Nephron (organoid): Measurements from ENCODE around the gene ZC3H12C.

ENCODE experiments used
- H3K27ac Mint-ChIP-seq, 3 experiments: 2 replicates each; pipeline ENCODE4 v1.8.0; 2020; ENCODE audit warnings: mixed read lengths in 3 of 3, mild to moderate bottlenecking in 2 of 3, moderate library complexity in 1 of 3
- H3K27me3 Mint-ChIP-seq: 2 replicates; pipeline ENCODE4 v1.8.0; 2021; ENCODE audit warnings: low read depth, mild to moderate bottlenecking, moderate library complexity, mixed read lengths
- H3K36me3 Mint-ChIP-seq: 2 replicates; pipeline ENCODE4 v1.8.0; 2020; ENCODE audit warnings: low read depth, mixed read lengths
- H3K4me1 Mint-ChIP-seq: 2 replicates; pipeline ENCODE4 v1.8.0; 2020; ENCODE audit warnings: mixed read lengths
- H3K4me3 Mint-ChIP-seq, 3 experiments: 2 replicates each; pipeline ENCODE4 v1.8.0; 2020; ENCODE audit warnings: mild to moderate bottlenecking in 3 of 3, mixed read lengths in 3 of 3, moderate library complexity in 2 of 3
- H3K9me3 Mint-ChIP-seq: 2 replicates; pipeline ENCODE4 v1.8.0; 2020; ENCODE audit warnings: mixed read lengths
- TF ChIP-seq, protein P1 (sequence below), 3 experiments: fragments of 200-600 bp; sonication (generic); IDR thresholded peaks; one replicate each; pipeline ENCODE4 v1.5.0; 2021; ENCODE audit warnings: antibody characterized with exemption in 3 of 3; ENCODE audit not compliant: unreplicated experiment in 3 of 3

Gene ZC3H12C

DNA sequence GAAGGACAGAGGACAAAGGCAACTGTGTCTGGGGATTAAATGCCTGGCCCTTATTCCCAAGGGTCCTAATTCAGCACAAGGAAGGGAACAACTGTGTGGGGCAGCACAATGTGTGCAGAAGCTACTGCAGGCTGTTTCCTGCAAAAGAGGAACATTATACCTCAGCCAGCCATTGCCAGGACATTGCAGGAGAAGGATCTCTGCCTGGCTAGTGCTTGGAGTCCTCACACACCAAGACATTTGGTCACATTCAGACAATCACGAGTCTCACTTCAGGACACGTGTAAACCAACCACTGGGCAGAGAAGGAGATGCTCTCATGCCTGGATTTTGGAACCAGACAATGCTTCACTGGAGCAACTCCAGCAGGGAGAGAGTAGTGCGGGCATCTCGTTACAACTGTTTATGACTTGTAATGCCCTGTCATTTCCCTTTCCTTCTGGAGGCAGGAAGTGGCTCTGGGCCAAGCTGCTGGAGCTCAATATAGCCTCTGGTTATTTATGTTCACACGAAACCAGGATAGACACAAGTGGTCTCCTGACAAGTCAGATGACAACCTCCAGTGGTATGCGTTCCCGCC lies 23.9 kb upstream of the ZC3H12C start:
- peaks cover 4% of the 10 kb centered on the region for H3K9me3 Mint-ChIP-seq
- no peaks in the 10 kb centered on the region for H3K36me3 Mint-ChIP-seq
- H3K27ac Mint-ChIP-seq, result peak overlapping the region; percentile 35 to 58 (median 54)
- TF ChIP-seq, protein P1, sequence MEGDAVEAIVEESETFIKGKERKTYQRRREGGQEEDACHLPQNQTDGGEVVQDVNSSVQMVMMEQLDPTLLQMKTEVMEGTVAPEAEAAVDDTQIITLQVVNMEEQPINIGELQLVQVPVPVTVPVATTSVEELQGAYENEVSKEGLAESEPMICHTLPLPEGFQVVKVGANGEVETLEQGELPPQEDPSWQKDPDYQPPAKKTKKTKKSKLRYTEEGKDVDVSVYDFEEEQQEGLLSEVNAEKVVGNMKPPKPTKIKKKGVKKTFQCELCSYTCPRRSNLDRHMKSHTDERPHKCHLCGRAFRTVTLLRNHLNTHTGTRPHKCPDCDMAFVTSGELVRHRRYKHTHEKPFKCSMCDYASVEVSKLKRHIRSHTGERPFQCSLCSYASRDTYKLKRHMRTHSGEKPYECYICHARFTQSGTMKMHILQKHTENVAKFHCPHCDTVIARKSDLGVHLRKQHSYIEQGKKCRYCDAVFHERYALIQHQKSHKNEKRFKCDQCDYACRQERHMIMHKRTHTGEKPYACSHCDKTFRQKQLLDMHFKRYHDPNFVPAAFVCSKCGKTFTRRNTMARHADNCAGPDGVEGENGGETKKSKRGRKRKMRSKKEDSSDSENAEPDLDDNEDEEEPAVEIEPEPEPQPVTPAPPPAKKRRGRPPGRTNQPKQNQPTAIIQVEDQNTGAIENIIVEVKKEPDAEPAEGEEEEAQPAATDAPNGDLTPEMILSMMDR (IDR thresholded peaks at IDR 0.05; ENCODE audit: unreplicated experiment in 3 of 3), result no peak
- no peaks in the 10 kb centered on the region for H3K27me3 Mint-ChIP-seq
- H3K4me3 Mint-ChIP-seq, result no peak overlapping the region
- peaks cover 19% of the 10 kb centered on the region for H3K4me1 Mint-ChIP-seq

- Mint-ChIP-seq H3K4me1 (peaks cover 21% of the 10 kb centered on the region), H3K36me3 (no peaks in the 10 kb centered on the region), H3K27ac (peak overlapping the region; percentile 32 to 80 (median 79)), H3K9me3 (no peaks in the 10 kb centered on the region), H3K27me3 (no peaks in the 10 kb centered on the region), H3K4me3 (peak overlapping the region in 1 of 3 experiments; percentile 34)
- TF ChIP-seq, protein P1 (IDR thresholded peaks at IDR 0.05; ENCODE audit: unreplicated experiment in 3 of 3), result no peak
These were observed 23.0 kb upstream of the ZC3H12C start for GRCh38 chr11:110070176-110070575.

GRCh38 chr11:110071197-110071596 lies 22.0 kb upstream of the ZC3H12C start:
- Mint-ChIP-seq H3K4me1 (peaks cover 25% of the 10 kb centered on the region), H3K27me3 (no peaks in the 10 kb centered on the region), H3K9me3 (no peaks in the 10 kb centered on the region), H3K4me3 (no peak overlapping the region), H3K27ac (no peak overlapping the region), H3K36me3 (no peaks in the 10 kb centered on the region)
- TF ChIP-seq, protein P1 (IDR thresholded peaks at IDR 0.05; ENCODE audit: unreplicated experiment in 3 of 3), result no peak

- no peak overlapping the region for H3K27ac Mint-ChIP-seq
- H3K4me3 Mint-ChIP-seq, result no peak overlapping the region
- no peaks in the 10 kb centered on the region for H3K27me3 Mint-ChIP-seq
- no peaks in the 10 kb centered on the region for H3K36me3 Mint-ChIP-seq
- peaks cover 43% of the 10 kb centered on the region for H3K4me1 Mint-ChIP-seq
- TF ChIP-seq, protein P1 (IDR thresholded peaks at IDR 0.05; ENCODE audit: unreplicated experiment in 3 of 3), result no peak
- no peaks in the 10 kb centered on the region for H3K9me3 Mint-ChIP-seq
These were observed 20.3 kb upstream of the ZC3H12C start for GRCh38 chr11:110072930-110073329.

DNA sequence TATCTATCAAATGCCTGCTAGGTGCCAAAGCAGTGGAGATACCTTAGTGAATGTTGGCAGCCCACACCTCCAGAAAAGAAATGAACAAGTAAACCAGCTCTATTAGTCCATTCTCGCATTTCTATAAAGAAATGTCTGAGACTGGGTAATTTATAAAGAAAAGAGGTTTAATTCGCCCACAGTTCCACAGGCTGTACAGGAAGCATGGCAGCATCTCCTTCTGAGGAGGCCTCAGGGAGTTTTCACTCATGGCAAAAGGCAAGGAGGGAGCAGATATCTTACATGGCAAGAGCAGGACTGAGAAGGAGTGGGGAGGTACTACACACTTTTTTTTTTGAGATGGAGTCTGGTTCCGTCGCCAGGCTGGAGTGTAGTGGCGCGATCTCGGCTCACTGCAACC lies 18.7 kb upstream of the ZC3H12C start:
- Mint-ChIP-seq H3K27ac (peak overlapping the region in 1 of 3 experiments; percentile 50), H3K4me1 (peaks cover 37% of the 10 kb centered on the region), H3K36me3 (no peaks in the 10 kb centered on the region), H3K27me3 (no peaks in the 10 kb centered on the region), H3K9me3 (no peaks in the 10 kb centered on the region), H3K4me3 (no peak overlapping the region)
- TF ChIP-seq, protein P1 (IDR thresholded peaks at IDR 0.05; ENCODE audit: unreplicated experiment in 3 of 3), result no peak
